H9 (cell line): ENCODE results near the gene SMYD5. TPM values are rescaled to one million over a fixed set of nuclear protein-coding genes. Genes with fewer than 3 reads are reported as not detected.

Experiments used
- DNase-seq: peaks from one replicate; pipeline ENCODE4 v3.0.0-alpha.2; 2017
- H2AFZ ChIP-seq: one replicate; pipeline ENCODE4 v1.6.1; 2013; ENCODE audit warnings: mild to moderate bottlenecking, low read length, control low read depth, moderate library complexity
- H2AK5ac ChIP-seq: 2 replicates; pipeline ENCODE4 v1.6.1; 2013; ENCODE audit warnings: low read length, control low read depth, mixed read lengths; ENCODE audit not compliant: insufficient read length
- H2BK120ac ChIP-seq: one replicate; pipeline ENCODE4 v1.6.1; 2013; ENCODE audit warnings: low read depth, mild to moderate bottlenecking, low read length, control low read depth, inconsistent platforms; ENCODE audit not compliant: poor library complexity, severe bottlenecking
- H2BK12ac ChIP-seq: 2 replicates; pipeline ENCODE4 v1.6.1; 2013; ENCODE audit warnings: low read length, control low read depth, mixed read lengths, low read depth; ENCODE audit not compliant: insufficient read length
- H2BK15ac ChIP-seq: 2 replicates; pipeline ENCODE4 v1.6.1; 2013; ENCODE audit warnings: low read depth, low read length, control low read depth
- H2BK20ac ChIP-seq: one replicate; pipeline ENCODE4 v1.6.1; 2013; ENCODE audit warnings: low read depth, mild to moderate bottlenecking, low read length, control low read depth, inconsistent platforms; ENCODE audit not compliant: poor library complexity, severe bottlenecking
- H2BK5ac ChIP-seq: 2 replicates; pipeline ENCODE4 v1.6.1; 2013; ENCODE audit warnings: low read length, control low read depth, mixed read lengths; ENCODE audit not compliant: insufficient read length
- H3K14ac ChIP-seq: 2 replicates; pipeline ENCODE4 v1.6.1; 2013; ENCODE audit warnings: low read length, control low read depth; ENCODE audit not compliant: insufficient read depth
- H3K18ac ChIP-seq: 2 replicates; pipeline ENCODE4 v1.6.1; 2013; ENCODE audit warnings: low read depth, mild to moderate bottlenecking, mixed read lengths, low read length, control low read depth; ENCODE audit not compliant: insufficient read length
- H3K23ac ChIP-seq: 2 replicates; pipeline ENCODE4 v1.6.1; 2013; ENCODE audit warnings: low read length, control low read depth, mixed read lengths, low read depth; ENCODE audit not compliant: insufficient read length
- H3K23me2 ChIP-seq: 2 replicates; pipeline ENCODE4 v1.6.1; 2013; ENCODE audit warnings: low read depth, mild to moderate bottlenecking, mixed read lengths, low read length, control low read depth; ENCODE audit not compliant: insufficient read length, poor library complexity, severe bottlenecking
- H3K27ac ChIP-seq: 2 replicates; pipeline ENCODE4 v1.5.1; 2013; ENCODE audit warnings: low read length, control low read depth, mixed read lengths, low read depth; ENCODE audit not compliant: insufficient read length
- H3K27me3 ChIP-seq: 2 replicates; pipeline ENCODE4 v1.6.1; 2013; ENCODE audit warnings: low read length, control low read depth, inconsistent platforms; ENCODE audit not compliant: insufficient read depth
- H3K4ac ChIP-seq: 2 replicates; pipeline ENCODE4 v1.6.1; 2013; ENCODE audit warnings: low read depth, mild to moderate bottlenecking, control low read depth, inconsistent platforms, low read length, moderate library complexity
- H3K4me1 ChIP-seq: 2 replicates; pipeline ENCODE4 v1.6.1; 2013; ENCODE audit warnings: low read length, control low read depth, inconsistent platforms; ENCODE audit not compliant: insufficient read depth
- H3K4me2 ChIP-seq: 2 replicates; pipeline ENCODE4 v1.6.1; 2013; ENCODE audit warnings: low read length, control low read depth, mixed read lengths; ENCODE audit not compliant: insufficient read length, insufficient read depth
- H3K56ac ChIP-seq: 2 replicates; pipeline ENCODE4 v1.6.1; 2013; ENCODE audit warnings: low read depth, mild to moderate bottlenecking, mixed read lengths, low read length, control low read depth; ENCODE audit not compliant: insufficient read length
- H3K79me1 ChIP-seq: 2 replicates; pipeline ENCODE4 v1.6.1; 2013; ENCODE audit warnings: low read depth, mild to moderate bottlenecking, moderate library complexity, low read length, control low read depth, inconsistent platforms; ENCODE audit not compliant: insufficient read depth, poor library complexity, severe bottlenecking
- H3K79me2 ChIP-seq: 2 replicates; pipeline ENCODE4 v1.6.1; 2013; ENCODE audit warnings: low read length, control low read depth, inconsistent platforms; ENCODE audit not compliant: insufficient read depth
- H3K9ac ChIP-seq: 2 replicates; pipeline ENCODE4 v1.6.1; 2013; ENCODE audit warnings: low read length, control low read depth, mixed read lengths; ENCODE audit not compliant: insufficient read length; ENCODE audit errors: extremely low read depth
- H3K9me3 ChIP-seq: one replicate; pipeline ENCODE4 v1.6.1; 2013; ENCODE audit warnings: low read depth, low read length, inconsistent platforms; ENCODE audit not compliant: control insufficient read depth
- H3T11ph ChIP-seq: one replicate; pipeline ENCODE4 v1.6.1; 2013; ENCODE audit warnings: mild to moderate bottlenecking, low read length, control low read depth, inconsistent platforms
- H4K20me1 ChIP-seq: one replicate; pipeline ENCODE4 v1.6.1; 2013; ENCODE audit not compliant: control insufficient read depth, insufficient read length, insufficient read depth
- H4K5ac ChIP-seq: 2 replicates; pipeline ENCODE4 v1.6.1; 2013; ENCODE audit warnings: low read depth, mild to moderate bottlenecking, mixed read lengths, low read length, control low read depth; ENCODE audit not compliant: insufficient read length
- H4K8ac ChIP-seq: replicated peaks from 2 replicates; pipeline ENCODE4 v1.6.1; 2013; ENCODE audit warnings: low read length, control low read depth, mixed read lengths, low read depth; ENCODE audit not compliant: insufficient read length
- H4K91ac ChIP-seq: 2 replicates; pipeline ENCODE4 v1.6.1; 2013; ENCODE audit warnings: low read depth, mild to moderate bottlenecking, moderate library complexity, mixed read lengths, low read length, control low read depth; ENCODE audit not compliant: insufficient read length
- H3K27ac Mint-ChIP-seq, 3 experiments: 2 replicates in 2 of 3; 3 replicates in 1 of 3; pipeline ENCODE4 v1.8.0; 2020 to 2021; ENCODE audit warnings: mixed read lengths in 3 of 3, mild to moderate bottlenecking in 1 of 3, moderate library complexity in 1 of 3
- H3K27me3 Mint-ChIP-seq: 2 replicates; pipeline ENCODE4 v1.8.0; 2021; ENCODE audit warnings: low read depth, mild to moderate bottlenecking, moderate library complexity, mixed read lengths
- H3K36me3 Mint-ChIP-seq, 3 experiments: 2 replicates in 2 of 3; 3 replicates in 1 of 3; pipeline ENCODE4 v1.8.0; 2020 to 2021; ENCODE audit warnings: low read depth in 3 of 3, mixed read lengths in 3 of 3; ENCODE audit not compliant: insufficient read depth in 1 of 3
- H3K4me1 Mint-ChIP-seq, 2 experiments: 2 replicates each; pipeline ENCODE4 v1.8.0; 2020; ENCODE audit warnings: mixed read lengths in 2 of 2
- H3K4me3 Mint-ChIP-seq, 2 experiments: 2 replicates in 1 of 2; 3 replicates in 1 of 2; pipeline ENCODE4 v1.8.0; 2020 to 2021; ENCODE audit warnings: mild to moderate bottlenecking in 2 of 2, mixed read lengths in 2 of 2, moderate library complexity in 1 of 2
- H3K9me3 Mint-ChIP-seq, 2 experiments: 2 replicates in 1 of 2; 3 replicates in 1 of 2; pipeline ENCODE4 v1.8.0; 2020; ENCODE audit warnings: mild to moderate bottlenecking in 2 of 2, mixed read lengths in 2 of 2, moderate library complexity in 1 of 2
- CTCF ChIP-seq: fragments of 200-600 bp; sonication (generic); conservative IDR thresholded peaks from 3 replicates; pipeline ENCODE4 v1.8.0; 2021; ENCODE audit warnings: antibody characterized with exemption, mild to moderate bottlenecking
- WGBS: extraction: QIAGEN DNeasy Blood & Tissue Kit; methylation state at CpG from one replicate; pipeline ENCODE4 v1.1.7; 2013; ENCODE audit warnings: missing lambda C conversion rate, low lambda C conversion rate, mixed read lengths; ENCODE audit not compliant: insufficient read length; ENCODE audit errors: extremely low coverage; 5-methylcytosine and 5-hydroxymethylcytosine counted together
- total RNA-seq: library from RNA; stranded (reverse); gene quantifications from 2 replicates; pipeline ENCODE4 v1.2.1, GENCODE V29; 2021

SMYD5 gene
- total RNA-seq, 1 experiment from 2014 or later: 45.2 TPM

DNA sequence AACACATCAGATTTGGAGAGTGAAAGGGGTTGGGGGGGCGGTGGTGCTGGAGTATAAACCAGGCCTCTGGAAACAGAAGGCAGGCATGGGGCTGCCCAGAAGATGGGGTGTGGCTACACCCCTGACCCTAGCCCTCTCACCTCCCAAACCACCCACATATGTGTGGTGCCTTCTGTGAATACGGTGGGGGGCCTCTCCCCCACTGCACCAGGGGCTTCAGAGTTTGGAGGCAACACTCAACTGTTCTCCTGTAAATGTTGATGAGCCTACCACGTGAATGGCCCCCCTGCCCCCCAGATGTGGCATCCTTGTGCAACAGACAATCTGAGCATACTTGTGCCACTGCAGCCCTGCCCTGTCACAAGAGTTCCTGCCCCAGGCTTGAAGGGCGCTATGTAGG, 50.7 kb downstream of the SMYD5 start:
- H3K79me2 ChIP-seq: no peaks in the 10 kb centered on the region
- no peak overlapping the region for H4K91ac ChIP-seq
- H2AFZ ChIP-seq: no peak overlapping the region
- no peak for DNase-seq
- no peak overlapping the region for H2BK20ac ChIP-seq
- H2BK120ac ChIP-seq: no peak overlapping the region
- no peak overlapping the region for H2BK12ac ChIP-seq
- H3K9me3 ChIP-seq: no peaks in the 10 kb centered on the region
- H3K79me1 ChIP-seq: no peaks in the 10 kb centered on the region
- H4K8ac ChIP-seq: no peak overlapping the region
- no peak overlapping the region for H3K14ac ChIP-seq
- H3K36me3 Mint-ChIP-seq: peaks cover 4 to 33% (median 15%) of the 10 kb centered on the region in 3 experiments; a peak in 6 of 7 replicates
- no peaks in the 10 kb centered on the region for H3K27me3 ChIP-seq
- peaks cover 10 to 19% of the 10 kb centered on the region in 2 experiments for H3K4me1 Mint-ChIP-seq
- no peak overlapping the region for H3K18ac ChIP-seq
- no peak overlapping the region for H3K27ac ChIP-seq
- H4K20me1 ChIP-seq: no peaks in the 10 kb centered on the region
- peaks cover 8% of the 10 kb centered on the region for H3K23me2 ChIP-seq
- H3K23ac ChIP-seq: no peak overlapping the region
- H3K4me3 Mint-ChIP-seq: no peak overlapping the region
- no peak overlapping the region for H3K4ac ChIP-seq
- no peak overlapping the region for H3T11ph ChIP-seq
- H3K27ac Mint-ChIP-seq: no peak overlapping the region
- no peak overlapping the region for H3K4me2 ChIP-seq
- no peak overlapping the region for H2AK5ac ChIP-seq
- H3K56ac ChIP-seq: no peak overlapping the region
- H3K27me3 Mint-ChIP-seq: peaks cover 22% of the 10 kb centered on the region
- H3K9ac ChIP-seq: no peak overlapping the region
- no peak for TF ChIP-seq CTCF
- no peak overlapping the region for H2BK15ac ChIP-seq
- H3K9me3 Mint-ChIP-seq: no peaks in the 10 kb centered on the region
- peaks cover under 1% of the 10 kb centered on the region; the same call in 1 of the 2 replicates for H3K4me1 ChIP-seq
- H4K5ac ChIP-seq: no peak overlapping the region
- no peak overlapping the region for H2BK5ac ChIP-seq
- WGBS: no CpG with 5 or more reads among the region's 4 CpGs
